DOHH2 (cell line): ENCODE measurements around the gene NPBWR2.

Experiments
- H3F3A ChIP-seq: fragments of 200-600 bp; sonication (generic), shearing (Covaris generic); 2 replicates; pipeline ENCODE4 v1.6.0; 2016; ENCODE audit warnings: antibody characterized with exemption, mild to moderate bottlenecking; ENCODE audit not compliant: control insufficient read depth, insufficient read depth
- H3K27ac ChIP-seq: fragments of 200-600 bp; sonication (generic); 2 replicates; pipeline ENCODE4 v1.5.1; 2014; ENCODE audit warnings: low read depth, mild to moderate bottlenecking, low read length, moderate library complexity
- H3K27me3 ChIP-seq: fragments of 200-600 bp; sonication (generic); 2 replicates; pipeline ENCODE4 v1.6.1; 2014; ENCODE audit warnings: mild to moderate bottlenecking, low read length, mixed read lengths; ENCODE audit not compliant: control insufficient read depth
- H3K36me3 ChIP-seq: fragments of 200-600 bp; sonication (generic); 2 replicates; pipeline ENCODE4 v1.6.1; 2014; ENCODE audit warnings: mild to moderate bottlenecking, low read length, moderate library complexity, mixed read lengths; ENCODE audit not compliant: control insufficient read depth
- H3K4me1 ChIP-seq: fragments of 200-600 bp; sonication (generic); 2 replicates; pipeline ENCODE4 v1.6.1; 2014; ENCODE audit warnings: mild to moderate bottlenecking, low read length, mixed read lengths; ENCODE audit not compliant: control insufficient read depth
- H3K4me2 ChIP-seq: fragments of 200-600 bp; sonication (generic); 2 replicates; pipeline ENCODE4 v1.6.0; 2014; ENCODE audit warnings: mild to moderate bottlenecking, low read length, moderate library complexity
- H3K4me3 ChIP-seq: fragments of 200-600 bp; sonication (generic); 2 replicates; pipeline ENCODE4 v1.5.1; 2014; ENCODE audit warnings: mild to moderate bottlenecking, low read length, mixed read lengths
- H3K79me2 ChIP-seq: fragments of 200-600 bp; sonication (generic); 2 replicates; pipeline ENCODE4 v1.6.1; 2014; ENCODE audit warnings: mild to moderate bottlenecking, low read length, mixed read lengths; ENCODE audit not compliant: control insufficient read depth
- H3K9me2 ChIP-seq: fragments of 200-600 bp; sonication (generic); replicated peaks from 2 replicates; pipeline ENCODE4 v1.6.1; 2014; ENCODE audit warnings: mild to moderate bottlenecking, low read length, mixed read lengths; ENCODE audit not compliant: control insufficient read depth
- H3K9me3 ChIP-seq: fragments of 200-600 bp; sonication (generic); 2 replicates; pipeline ENCODE4 v1.6.1; 2014; ENCODE audit warnings: antibody characterized with exemption, low read length, mixed read lengths; ENCODE audit not compliant: control insufficient read depth, insufficient read depth
- H4K20me1 ChIP-seq: fragments of 200-600 bp; sonication (generic); 2 replicates; pipeline ENCODE4 v1.6.0; 2014; ENCODE audit warnings: low read depth, mild to moderate bottlenecking, antibody characterized with exemption, low read length, moderate library complexity; ENCODE audit not compliant: control insufficient read depth, insufficient read depth
- EZH2phosphoT487 ChIP-seq: fragments of 200-600 bp; sonication (generic); IDR thresholded peaks from 2 replicates; pipeline ENCODE4 v1.6.1; 2017; ENCODE audit warnings: borderline replicate concordance, mild to moderate bottlenecking, antibody characterized with exemption, low read length, moderate library complexity, mixed read lengths
- TF ChIP-seq, protein P1 (sequence below): fragments of 200-600 bp; sonication (generic); IDR thresholded peaks from one replicate; pipeline ENCODE4 v1.5.1; 2014; ENCODE audit warnings: antibody characterized with exemption, mild to moderate bottlenecking, low read depth, low read length; ENCODE audit not compliant: poor library complexity, severe bottlenecking

The NPBWR2 gene

GRCh38 chr20:64053841-64054661 is 53.3 kb downstream of the NPBWR2 start:
- H3K79me2 ChIP-seq, result no peaks in the 10 kb centered on the region
- no peaks in the 10 kb centered on the region for H3K36me3 ChIP-seq
- H4K20me1 ChIP-seq, result no peaks in the 10 kb centered on the region
- H3K27me3 ChIP-seq, result peaks cover 54% of the 10 kb centered on the region
- no peak overlapping the region for H3K4me3 ChIP-seq
- TF ChIP-seq EZH2phosphoT487, result no peak
- TF ChIP-seq, protein P1, sequence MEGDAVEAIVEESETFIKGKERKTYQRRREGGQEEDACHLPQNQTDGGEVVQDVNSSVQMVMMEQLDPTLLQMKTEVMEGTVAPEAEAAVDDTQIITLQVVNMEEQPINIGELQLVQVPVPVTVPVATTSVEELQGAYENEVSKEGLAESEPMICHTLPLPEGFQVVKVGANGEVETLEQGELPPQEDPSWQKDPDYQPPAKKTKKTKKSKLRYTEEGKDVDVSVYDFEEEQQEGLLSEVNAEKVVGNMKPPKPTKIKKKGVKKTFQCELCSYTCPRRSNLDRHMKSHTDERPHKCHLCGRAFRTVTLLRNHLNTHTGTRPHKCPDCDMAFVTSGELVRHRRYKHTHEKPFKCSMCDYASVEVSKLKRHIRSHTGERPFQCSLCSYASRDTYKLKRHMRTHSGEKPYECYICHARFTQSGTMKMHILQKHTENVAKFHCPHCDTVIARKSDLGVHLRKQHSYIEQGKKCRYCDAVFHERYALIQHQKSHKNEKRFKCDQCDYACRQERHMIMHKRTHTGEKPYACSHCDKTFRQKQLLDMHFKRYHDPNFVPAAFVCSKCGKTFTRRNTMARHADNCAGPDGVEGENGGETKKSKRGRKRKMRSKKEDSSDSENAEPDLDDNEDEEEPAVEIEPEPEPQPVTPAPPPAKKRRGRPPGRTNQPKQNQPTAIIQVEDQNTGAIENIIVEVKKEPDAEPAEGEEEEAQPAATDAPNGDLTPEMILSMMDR, result peak; percentile 37
- no peaks in the 10 kb centered on the region for H3K9me3 ChIP-seq
- H3K27ac ChIP-seq, result no peak overlapping the region
- H3K4me2 ChIP-seq, result no peak overlapping the region
- H3K4me1 ChIP-seq, result peaks cover 17% of the 10 kb centered on the region
- no peaks in the 10 kb centered on the region for H3K9me2 ChIP-seq
- no peaks in the 10 kb centered on the region for H3F3A ChIP-seq
